H1 (cell line): ENCODE data around the gene GPR156. TPM values are rescaled to one million over a fixed set of nuclear protein-coding genes. Genes with fewer than 3 reads are reported as not detected.

Experiments used
- CTCF ChIA-PET: fragments of 300-600 bp; sonication (Branson Sonifier 250); formaldehyde crosslinking; loops from one replicate; lab custom pipeline; 2021; ENCODE audit not compliant: partially characterized antibody; lab: Charles Lee
- POLR2A ChIA-PET: fragments of 300-600 bp; sonication (Branson Sonifier 250); formaldehyde crosslinking; loops from one replicate; lab custom pipeline; 2021; ENCODE audit warnings: inconsistent platforms; ENCODE audit not compliant: partially characterized antibody; lab: Charles Lee
- DNase-seq, 2 experiments: peaks; one replicate each; pipeline versions ENCODE4 v3.0.0 to v3.0.0-alpha.2; 2010 to 2022; ENCODE audit warnings: low spot score in 2 of 2, low read depth in 1 of 2, mixed read lengths in 1 of 2
- FAIRE-seq: peaks from 2 replicates; lab custom pipeline; 2011; peaks lifted over from hg19 to GRCh38; lab: Jason Lieb, UNC
- H2AFZ ChIP-seq: 2 replicates; pipeline ENCODE4 v1.8.1; 2012; ENCODE audit warnings: low read length, inconsistent platforms
- H2AK5ac ChIP-seq: 2 replicates; pipeline ENCODE4 v1.6.1; 2013; ENCODE audit warnings: low read depth, low read length
- H2BK120ac ChIP-seq: replicated peaks from 2 replicates; pipeline ENCODE3; 2013; ENCODE audit warnings: low read depth, low read length, inconsistent platforms
- H2BK12ac ChIP-seq: 2 replicates; pipeline ENCODE4 v1.6.1; 2013; ENCODE audit warnings: low read depth, low read length
- H2BK15ac ChIP-seq: 2 replicates; pipeline ENCODE4 v1.6.1; 2013; ENCODE audit warnings: low read length
- H2BK20ac ChIP-seq: 2 replicates; pipeline ENCODE4 v1.6.1; 2013; ENCODE audit warnings: low read length
- H2BK5ac ChIP-seq: 2 replicates; pipeline ENCODE4 v1.6.1; 2013; ENCODE audit warnings: low read depth, low read length
- H3K14ac ChIP-seq: 2 replicates; pipeline ENCODE4 v1.6.1; 2013; ENCODE audit warnings: inconsistent platforms; ENCODE audit not compliant: insufficient read length
- H3K18ac ChIP-seq: 2 replicates; pipeline ENCODE4 v1.6.1; 2013; ENCODE audit warnings: low read length; ENCODE audit errors: extremely low read depth
- H3K23ac ChIP-seq: 2 replicates; pipeline ENCODE4 v1.6.1; 2013; ENCODE audit warnings: inconsistent platforms; ENCODE audit not compliant: insufficient read length
- H3K23me2 ChIP-seq: 2 replicates; pipeline ENCODE4 v1.6.1; 2013; ENCODE audit warnings: low read depth, low read length
- H3K27ac ChIP-seq: 2 replicates; pipeline ENCODE4 v1.6.1; 2011; ENCODE audit warnings: low read depth, low read length, inconsistent platforms
- H3K27me3 ChIP-seq, 4 experiments: replicated peaks in 1 of 4; 1 replicate in 1 of 4; 2 replicates in 3 of 4; pipeline versions ENCODE4 v1.6.1 to v1.8.1; 2011 to 2013; ENCODE audit warnings: low read length in 3 of 4, mild to moderate bottlenecking in 3 of 4, inconsistent platforms in 2 of 4, mixed read lengths in 2 of 4, moderate library complexity in 1 of 4; ENCODE audit not compliant: control insufficient read depth in 3 of 4, insufficient read depth in 3 of 4; ENCODE audit errors: extremely low read depth in 1 of 4
- H3K36me3 ChIP-seq, 4 experiments: 2 replicates each; pipeline versions ENCODE4 v1.6.1 to v1.8.1; 2011 to 2013; ENCODE audit warnings: mild to moderate bottlenecking in 4 of 4, low read length in 3 of 4, moderate library complexity in 2 of 4, control low read depth in 1 of 4, inconsistent platforms in 1 of 4; ENCODE audit not compliant: insufficient read depth in 4 of 4, control insufficient read depth in 2 of 4
- H3K4ac ChIP-seq: replicated peaks from 2 replicates; pipeline ENCODE3; 2013; ENCODE audit warnings: low read length, low read depth, mixed read lengths, inconsistent platforms; ENCODE audit not compliant: insufficient read length
- H3K4me1 ChIP-seq, 4 experiments: replicated peaks in 1 of 4; 1 replicate in 1 of 4; 2 replicates in 3 of 4; pipeline versions ENCODE4 v1.6.1 to v1.8.1; 2011 to 2013; ENCODE audit warnings: low read length in 3 of 4, inconsistent platforms in 2 of 4, mixed read lengths in 1 of 4; ENCODE audit not compliant: insufficient read depth in 4 of 4, control insufficient read depth in 3 of 4
- H3K4me2 ChIP-seq, 2 experiments: 2 replicates each; pipeline versions ENCODE4 v1.6.1 to v1.8.1; 2011 to 2013; ENCODE audit warnings: low read depth in 2 of 2, low read length in 2 of 2, control low read depth in 1 of 2, inconsistent platforms in 1 of 2, mild to moderate bottlenecking in 1 of 2; ENCODE audit not compliant: insufficient read depth in 1 of 2
- H3K4me3 ChIP-seq, 4 experiments: fragments of 200-600, 300-600 bp in 1 of 4; sonication (generic), shearing (Covaris generic), sonication (Bioruptor Twin) in 1 of 4; 2 replicates each; pipeline versions ENCODE4 v1.5.1 to v1.8.1; 2011 to 2016; ENCODE audit warnings: low read length in 4 of 4, low read depth in 3 of 4, control low read depth in 2 of 4, inconsistent platforms in 2 of 4, mild to moderate bottlenecking in 2 of 4, mixed read lengths in 1 of 4, moderate library complexity in 1 of 4; ENCODE audit not compliant: insufficient read depth in 2 of 4; ENCODE audit errors: extremely low read depth in 1 of 4
- H3K56ac ChIP-seq: replicated peaks from 2 replicates; pipeline ENCODE3; 2013; ENCODE audit warnings: low read depth, mild to moderate bottlenecking, mixed read lengths, low read length, inconsistent platforms; ENCODE audit not compliant: insufficient read length
- H3K79me1 ChIP-seq: 2 replicates; pipeline ENCODE4 v1.6.1; 2013; ENCODE audit warnings: low read depth, low read length, control low read depth
- H3K79me2 ChIP-seq, 2 experiments: 2 replicates each; pipeline versions ENCODE4 v1.6.1 to v1.8.1; 2012 to 2013; ENCODE audit warnings: low read length in 2 of 2, mild to moderate bottlenecking in 2 of 2, inconsistent platforms in 1 of 2; ENCODE audit not compliant: insufficient read depth in 2 of 2, control insufficient read depth in 1 of 2
- H3K9ac ChIP-seq, 4 experiments: replicated peaks in 1 of 4; 1 replicate in 1 of 4; 2 replicates in 3 of 4; pipeline versions ENCODE4 v1.6.1 to v1.8.1; 2011 to 2013; ENCODE audit warnings: low read depth in 3 of 4, low read length in 3 of 4, control low read depth in 2 of 4, mild to moderate bottlenecking in 2 of 4, moderate library complexity in 2 of 4, inconsistent platforms in 1 of 4; ENCODE audit errors: extremely low read depth in 1 of 4
- H3K9me3 ChIP-seq, 2 experiments: 2 replicates each; pipeline versions ENCODE4 v1.6.1 to v1.8.1; 2012 to 2013; ENCODE audit warnings: mild to moderate bottlenecking in 2 of 2, moderate library complexity in 2 of 2, control low read depth in 1 of 2, inconsistent platforms in 1 of 2, low read depth in 1 of 2, low read length in 1 of 2, mixed read lengths in 1 of 2; ENCODE audit not compliant: insufficient read depth in 2 of 2
- H4K20me1 ChIP-seq, 2 experiments: replicated peaks in 1 of 2; 2 replicates each; pipeline versions ENCODE3 to v1.8.1; 2011 to 2013; ENCODE audit warnings: inconsistent platforms in 2 of 2, low read length in 2 of 2, mild to moderate bottlenecking in 1 of 2; ENCODE audit not compliant: insufficient read depth in 2 of 2, control insufficient read depth in 1 of 2
- H4K5ac ChIP-seq: 2 replicates; pipeline ENCODE4 v1.6.1; 2013; ENCODE audit warnings: low read length, low read depth, mixed read lengths, inconsistent platforms; ENCODE audit not compliant: insufficient read length
- H4K8ac ChIP-seq: 2 replicates; pipeline ENCODE4 v1.8.0; 2013; ENCODE audit warnings: mild to moderate bottlenecking, moderate library complexity, low read length, inconsistent platforms; ENCODE audit not compliant: insufficient read depth; ENCODE audit errors: extremely low read depth
- H4K91ac ChIP-seq: replicated peaks from 2 replicates; pipeline ENCODE3; 2013; ENCODE audit warnings: low read length, mixed read lengths, inconsistent platforms; ENCODE audit not compliant: insufficient read length
- KDM4A ChIP-seq: IDR thresholded peaks from one replicate; pipeline ENCODE4 v1.7.1; 2012; ENCODE audit warnings: low read depth, mild to moderate bottlenecking, moderate library complexity, low read length, inconsistent platforms; ENCODE audit not compliant: severe bottlenecking
- SIN3A ChIP-seq, 2 experiments: IDR thresholded peaks in 1 of 2; conservative IDR thresholded peaks in 1 of 2; 2 replicates each; pipeline ENCODE4 v1.6.1; 2011 to 2012; ENCODE audit warnings: low read length in 2 of 2, improper control_type of control experiment in 1 of 2, low read depth in 1 of 2, mild to moderate bottlenecking in 1 of 2
- WGBS, 2 experiments: shearing (Covaris generic) in 1 of 2; methylation state at CpG; one replicate each; pipeline versions ENCODE4 v1.1.6 to v1.1.7; 2013 to 2015; ENCODE audit warnings: low lambda C conversion rate in 2 of 2, mixed read lengths in 2 of 2, inconsistent platforms in 1 of 2, low coverage in 1 of 2, missing lambda C conversion rate in 1 of 2; ENCODE audit not compliant: insufficient replicate concordance in 2 of 2, insufficient coverage in 1 of 2, insufficient read length in 1 of 2; ENCODE audit errors: extremely low coverage in 1 of 2, missing lambda C conversion rate in 1 of 2; 5-methylcytosine and 5-hydroxymethylcytosine counted together
- polyA plus RNA-seq, 7 experiments: library from polyadenylated mRNA; depleted of rRNA in 3 of 7; stranded (reverse) in 5 of 7; unstranded in 2 of 7; fragments of >200 nt in 5 of 7; fragments of 200-250 nt in 2 of 7; gene quantifications; 1 replicate in 5 of 7; 2 replicates in 1 of 7; 4 replicates in 1 of 7; pipeline versions ENCODE4 v1.2.1 to v1.2.3, GENCODE V29; 2011 to 2013; ENCODE audit warnings: missing spikeins in 2 of 7, mixed read lengths in 2 of 7
- total RNA-seq: library from RNA; stranded (reverse); fragmentation: NEBNext Ultra II Directional; extraction: Animal tissue kit (Norgen Biotek cat#: 25700); gene quantifications from 2 replicates; pipeline ENCODE4 v1.2.1, GENCODE V29; 2021
- TF ChIP-seq, protein P1 (sequence below), 3 experiments: IDR thresholded peaks; 1 replicate in 2 of 3; 2 replicates in 1 of 3; pipeline versions ENCODE4 v1.5.1 to v1.6.1; 2011; ENCODE audit warnings: low read length in 3 of 3, mild to moderate bottlenecking in 3 of 3, inconsistent platforms in 2 of 3, low read depth in 1 of 3, moderate library complexity in 1 of 3; ENCODE audit not compliant: insufficient read depth in 1 of 3; ENCODE audit errors: control extremely low read depth in 1 of 3

Gene GPR156
- total and polyA plus RNA-seq, 2 of the 8 experiments (the other 6 are each of a cell fraction or from before 2014, with no cell fraction given): 1.6 to 1.8 TPM

DNA sequence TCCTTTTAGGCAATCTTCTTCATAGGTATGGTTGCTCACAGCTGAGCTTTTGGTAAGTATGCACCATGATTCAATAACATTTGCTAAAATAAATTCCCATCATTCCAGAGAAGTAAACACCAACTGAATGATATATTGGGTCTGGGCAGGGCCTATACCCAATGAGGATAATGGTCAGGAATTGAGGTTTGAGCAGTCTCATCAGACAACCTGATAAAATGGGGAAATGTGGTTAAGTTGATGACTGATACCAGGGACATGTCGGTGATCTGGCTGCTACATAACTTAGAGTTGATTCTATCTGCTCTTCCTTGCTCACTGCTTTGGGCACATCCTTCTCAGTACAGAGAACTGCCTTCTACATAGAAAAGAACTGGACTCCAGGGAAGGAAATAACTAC is 92.9 kb downstream of the GPR156 start:
- no peak for DNase-seq

More for the DNA sequence above, 92.9 kb downstream of the GPR156 start:
- Histone ChIP-seq H3K79me2 (no peaks in the 10 kb centered on the region), H3K4ac (no peak overlapping the region), H2BK120ac (no peak overlapping the region), H3K4me3 (no peak overlapping the region), H3K27ac (no peak overlapping the region), H2BK5ac (no peak overlapping the region), H3K9me3 (no peaks in the 10 kb centered on the region), H4K20me1 (no peaks in the 10 kb centered on the region), H2BK15ac (no peak overlapping the region), H4K91ac (no peak overlapping the region), H3K27me3 (no peaks in the 10 kb centered on the region), H3K23me2 (no peaks in the 10 kb centered on the region), H3K4me2 (no peak overlapping the region), H3K56ac (no peak overlapping the region), H2BK12ac (no peak overlapping the region), H4K5ac (no peak overlapping the region), H3K4me1 (no peaks in the 10 kb centered on the region), H2BK20ac (no peak overlapping the region), H4K8ac (no peak overlapping the region), H3K79me1 (no peaks in the 10 kb centered on the region), H3K36me3 (no peaks in the 10 kb centered on the region), H3K18ac (no peak overlapping the region), H2AFZ (no peak overlapping the region), H3K23ac (no peak overlapping the region), H3K14ac (no peak overlapping the region), H2AK5ac (no peak overlapping the region), H3K9ac (no peak overlapping the region)
- no peak for FAIRE-seq
- POLR2A ChIA-PET: interaction anchor here (0.8 to 0.9 kb wide), 2 partner anchors 14 to 99 kb away, joined by 3 read pairs; no protein-coding TSS in a partner anchor
- CTCF ChIA-PET: interaction anchor here (1.3 kb wide), 1 partner anchor 10 kb away, joined by 3 read pairs; no protein-coding TSS in a partner anchor
- 91% methylated on average over 1 of the region's 1 CpG; no CpG with 5 or more reads in 1 of the 2 experiments for WGBS, 2 experiments
- TF ChIP-seq KDM4A (no peak), SIN3A (conservative IDR thresholded peaks at IDR 0.05 in 1 of 2, IDR thresholded peaks at IDR 0.05 in 1 of 2; ENCODE audit: low read depth in 1 of 2, low read length in 2 of 2) (no peak)
- TF ChIP-seq, protein P1, sequence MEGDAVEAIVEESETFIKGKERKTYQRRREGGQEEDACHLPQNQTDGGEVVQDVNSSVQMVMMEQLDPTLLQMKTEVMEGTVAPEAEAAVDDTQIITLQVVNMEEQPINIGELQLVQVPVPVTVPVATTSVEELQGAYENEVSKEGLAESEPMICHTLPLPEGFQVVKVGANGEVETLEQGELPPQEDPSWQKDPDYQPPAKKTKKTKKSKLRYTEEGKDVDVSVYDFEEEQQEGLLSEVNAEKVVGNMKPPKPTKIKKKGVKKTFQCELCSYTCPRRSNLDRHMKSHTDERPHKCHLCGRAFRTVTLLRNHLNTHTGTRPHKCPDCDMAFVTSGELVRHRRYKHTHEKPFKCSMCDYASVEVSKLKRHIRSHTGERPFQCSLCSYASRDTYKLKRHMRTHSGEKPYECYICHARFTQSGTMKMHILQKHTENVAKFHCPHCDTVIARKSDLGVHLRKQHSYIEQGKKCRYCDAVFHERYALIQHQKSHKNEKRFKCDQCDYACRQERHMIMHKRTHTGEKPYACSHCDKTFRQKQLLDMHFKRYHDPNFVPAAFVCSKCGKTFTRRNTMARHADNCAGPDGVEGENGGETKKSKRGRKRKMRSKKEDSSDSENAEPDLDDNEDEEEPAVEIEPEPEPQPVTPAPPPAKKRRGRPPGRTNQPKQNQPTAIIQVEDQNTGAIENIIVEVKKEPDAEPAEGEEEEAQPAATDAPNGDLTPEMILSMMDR (IDR thresholded peaks at IDR 0.05; ENCODE audit: control extremely low read depth in 1 of 3, insufficient read depth in 1 of 3, low read depth in 1 of 3, low read length in 3 of 3): no peak
